HepG2 (cell line): ENCODE data around the gene BCL2L1. TPM values are rescaled to one million over a fixed set of nuclear protein-coding genes. Genes with fewer than 3 reads are reported as not detected.

ENCODE experiments used
- BCL6 ChIP-seq: IDR thresholded peaks from 2 replicates; pipeline ENCODE4 v1.6.1; 2016; ENCODE audit warnings: missing genetic modification reagents, missing compliant biosample characterization
- CC2D1A ChIP-seq: sonication (generic); formaldehyde crosslinking; IDR thresholded peaks from 2 replicates; pipeline ENCODE4 v1.8.1; 2023; ENCODE audit warnings: mild to moderate bottlenecking, missing genetic modification reagents
- FOSL1 ChIP-seq: sonication (generic); formaldehyde crosslinking; IDR thresholded peaks from 2 replicates; pipeline ENCODE4 v1.9.0; 2021; ENCODE audit warnings: missing genetic modification reagents, borderline replicate concordance
- FOXK1 ChIP-seq: sonication (generic); formaldehyde crosslinking; IDR thresholded peaks from 2 replicates; pipeline ENCODE4 v1.4.0; 2020; ENCODE audit warnings: low read depth, missing genetic modification reagents, borderline replicate concordance
- HNRNPL ChIP-seq: fragments of 200-400 bp; formaldehyde crosslinking; IDR thresholded peaks from 2 replicates; pipeline ENCODE4 v1.6.1; 2017; ENCODE audit warnings: mild to moderate bottlenecking, low read depth, low read length
- NFRKB ChIP-seq: fragments of 450-650 bp; IDR thresholded peaks from 2 replicates; pipeline ENCODE4 v1.6.1; 2017
- PHF21A ChIP-seq: sonication (generic); formaldehyde crosslinking; IDR thresholded peaks from 2 replicates; pipeline ENCODE4 v1.5.0; 2020; ENCODE audit warnings: mild to moderate bottlenecking, missing genetic modification reagents
- ZNF251 ChIP-seq: sonication (generic); formaldehyde crosslinking; IDR thresholded peaks from 2 replicates; pipeline ENCODE4 v1.9.0; 2021; ENCODE audit warnings: mild to moderate bottlenecking, missing genetic modification reagents
- ZNF484 ChIP-seq: sonication (generic); formaldehyde crosslinking; IDR thresholded peaks from 2 replicates; pipeline ENCODE4 v1.5.1; 2020; ENCODE audit warnings: mild to moderate bottlenecking, low read depth, missing genetic modification reagents, borderline replicate concordance
- ZNF83 ChIP-seq: sonication (generic); formaldehyde crosslinking; IDR thresholded peaks from 2 replicates; pipeline ENCODE4 v1.4.0; 2020; ENCODE audit warnings: missing genetic modification reagents, mild to moderate bottlenecking, borderline replicate concordance
- polyA plus RNA-seq, 8 experiments: library from polyadenylated mRNA; depleted of rRNA in 3 of 8; stranded (reverse) in 7 of 8; unstranded in 1 of 8; fragments of >200 nt; fragmentation: Illumina TruSeq in 4 of 8; extraction: Trizol in 4 of 8; gene quantifications; 2 replicates each; pipeline versions ENCODE4 v1.2.1 to v1.2.3, GENCODE V29; 2011 to 2016; ENCODE audit warnings: low read depth in 4 of 8, missing spikeins in 1 of 8, mixed read lengths in 1 of 8; ENCODE audit not compliant: insufficient read depth in 1 of 8
- total RNA-seq, 5 experiments: library from RNA; depleted of rRNA; stranded (reverse); fragments of >200 nt; fragmentation: Illumina TruSeq; extraction: Trizol; gene quantifications; 2 replicates each; pipeline ENCODE4 v1.2.3, GENCODE V29; 2016; ENCODE audit warnings: low read depth in 1 of 5
- TF ChIP-seq, protein P1 (sequence below): sonication (generic); formaldehyde crosslinking; IDR thresholded peaks from 2 replicates; pipeline ENCODE4 v1.4.0; 2020; ENCODE audit warnings: missing genetic modification reagents, borderline replicate concordance
- TF ChIP-seq, protein P2 (sequence below), 2 experiments: sonication (generic) in 1 of 2; formaldehyde crosslinking in 1 of 2; IDR thresholded peaks; 2 replicates each; pipeline versions ENCODE4 v1.4.0 to v1.6.1; 2018 to 2020; ENCODE audit warnings: missing genetic modification reagents in 2 of 2, borderline replicate concordance in 1 of 2, low read depth in 1 of 2, mild to moderate bottlenecking in 1 of 2, missing biosample characterization in 1 of 2
- TF ChIP-seq, protein P3 (sequence below): sonication (generic); formaldehyde crosslinking; IDR thresholded peaks from 2 replicates; pipeline ENCODE4 v1.8.0; 2023; ENCODE audit warnings: mild to moderate bottlenecking, missing genetic modification reagents
- TF ChIP-seq, protein P4 (sequence below): sonication (generic); formaldehyde crosslinking; IDR thresholded peaks from 2 replicates; pipeline ENCODE4 v1.4.0; 2020; ENCODE audit warnings: missing genetic modification reagents
- TF ChIP-seq, protein P5 (sequence below): IDR thresholded peaks from 2 replicates; pipeline ENCODE4 v1.6.1; 2016

BCL2L1 gene
- total and polyA plus RNA-seq, 2 of the 13 experiments (the other 11 are each of a cell fraction or from before 2014, with no cell fraction given) = 164 to 258 TPM

DNA sequence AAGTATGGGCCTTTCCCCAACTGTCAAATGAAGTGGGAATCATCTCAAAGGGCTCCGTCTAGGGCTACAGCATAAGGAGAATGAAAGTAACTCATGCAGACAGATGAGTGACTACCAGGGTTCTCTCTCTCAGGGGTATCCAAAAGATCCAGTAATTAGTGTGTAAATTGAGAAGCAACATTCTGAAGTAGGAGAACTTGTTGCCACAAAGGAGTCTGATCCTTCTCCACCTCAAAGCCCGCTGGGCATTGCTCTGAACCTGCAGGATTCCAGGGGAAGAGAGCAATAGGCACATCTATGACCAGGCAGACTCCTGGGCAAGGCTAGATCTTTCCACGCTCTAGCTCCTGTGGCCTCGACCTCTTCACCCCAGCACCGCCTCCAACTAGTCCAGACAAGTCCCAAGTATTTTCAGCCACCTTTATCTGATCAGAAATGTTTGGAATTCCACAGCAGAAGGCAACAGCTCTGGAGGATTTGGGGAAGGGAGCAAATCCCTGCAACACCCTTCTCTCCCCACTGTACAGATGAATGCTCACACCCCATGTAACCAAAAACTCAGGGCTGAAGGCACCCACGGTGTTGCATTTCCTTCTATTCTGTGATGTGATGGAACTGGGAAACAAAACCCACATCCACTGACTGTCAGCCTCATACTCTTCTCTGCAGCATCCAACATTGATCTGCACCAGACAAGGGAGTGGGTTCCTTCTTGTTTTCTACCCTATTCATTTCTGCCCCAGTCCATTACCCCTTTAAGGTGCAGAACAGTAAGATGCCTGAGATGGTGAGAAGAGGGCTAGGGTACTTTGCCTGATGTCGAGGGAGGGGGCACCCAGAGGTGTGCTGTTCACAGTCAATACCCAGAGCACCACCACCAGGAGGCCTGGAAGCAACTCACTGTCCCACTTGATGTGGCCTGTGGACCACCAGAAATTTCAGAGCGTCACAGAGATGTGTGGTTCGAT lies 44.0 kb downstream of the BCL2L1 start (continued):
- TF ChIP-seq, protein P1, sequence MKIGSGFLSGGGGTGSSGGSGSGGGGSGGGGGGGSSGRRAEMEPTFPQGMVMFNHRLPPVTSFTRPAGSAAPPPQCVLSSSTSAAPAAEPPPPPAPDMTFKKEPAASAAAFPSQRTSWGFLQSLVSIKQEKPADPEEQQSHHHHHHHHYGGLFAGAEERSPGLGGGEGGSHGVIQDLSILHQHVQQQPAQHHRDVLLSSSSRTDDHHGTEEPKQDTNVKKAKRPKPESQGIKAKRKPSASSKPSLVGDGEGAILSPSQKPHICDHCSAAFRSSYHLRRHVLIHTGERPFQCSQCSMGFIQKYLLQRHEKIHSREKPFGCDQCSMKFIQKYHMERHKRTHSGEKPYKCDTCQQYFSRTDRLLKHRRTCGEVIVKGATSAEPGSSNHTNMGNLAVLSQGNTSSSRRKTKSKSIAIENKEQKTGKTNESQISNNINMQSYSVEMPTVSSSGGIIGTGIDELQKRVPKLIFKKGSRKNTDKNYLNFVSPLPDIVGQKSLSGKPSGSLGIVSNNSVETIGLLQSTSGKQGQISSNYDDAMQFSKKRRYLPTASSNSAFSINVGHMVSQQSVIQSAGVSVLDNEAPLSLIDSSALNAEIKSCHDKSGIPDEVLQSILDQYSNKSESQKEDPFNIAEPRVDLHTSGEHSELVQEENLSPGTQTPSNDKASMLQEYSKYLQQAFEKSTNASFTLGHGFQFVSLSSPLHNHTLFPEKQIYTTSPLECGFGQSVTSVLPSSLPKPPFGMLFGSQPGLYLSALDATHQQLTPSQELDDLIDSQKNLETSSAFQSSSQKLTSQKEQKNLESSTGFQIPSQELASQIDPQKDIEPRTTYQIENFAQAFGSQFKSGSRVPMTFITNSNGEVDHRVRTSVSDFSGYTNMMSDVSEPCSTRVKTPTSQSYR (CRISPR knock-in tag) = peak; percentile 59; the same call in 1 of the 2 replicates
- TF ChIP-seq ZNF83 (CRISPR knock-in tag) = 0 out of 2 replicates have a peak, but pooled peaks have one; percentile 58
- TF ChIP-seq BCL6 (CRISPR knock-in tag) = peak; percentile 78
- no peak for TF ChIP-seq ZNF484 (CRISPR knock-in tag)
- TF ChIP-seq FOXK1 (CRISPR knock-in tag) = no peak
- TF ChIP-seq, protein P2, sequence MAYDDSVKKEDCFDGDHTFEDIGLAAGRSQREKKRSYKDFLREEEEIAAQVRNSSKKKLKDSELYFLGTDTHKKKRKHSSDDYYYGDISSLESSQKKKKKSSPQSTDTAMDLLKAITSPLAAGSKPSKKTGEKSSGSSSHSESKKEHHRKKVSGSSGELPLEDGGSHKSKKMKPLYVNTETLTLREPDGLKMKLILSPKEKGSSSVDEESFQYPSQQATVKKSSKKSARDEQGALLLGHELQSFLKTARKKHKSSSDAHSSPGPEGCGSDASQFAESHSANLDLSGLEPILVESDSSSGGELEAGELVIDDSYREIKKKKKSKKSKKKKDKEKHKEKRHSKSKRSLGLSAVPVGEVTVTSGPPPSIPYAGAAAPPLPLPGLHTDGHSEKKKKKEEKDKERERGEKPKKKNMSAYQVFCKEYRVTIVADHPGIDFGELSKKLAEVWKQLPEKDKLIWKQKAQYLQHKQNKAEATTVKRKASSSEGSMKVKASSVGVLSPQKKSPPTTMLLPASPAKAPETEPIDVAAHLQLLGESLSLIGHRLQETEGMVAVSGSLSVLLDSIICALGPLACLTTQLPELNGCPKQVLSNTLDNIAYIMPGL (CRISPR knock-in tag; IDR thresholded peaks at IDR 0.05; ENCODE audit: borderline replicate concordance in 1 of 2, low read depth in 1 of 2) = peak in 1 of 2 experiments; percentile 42; a peak in 1 of 4 replicates
- TF ChIP-seq HNRNPL = no peak
- TF ChIP-seq PHF21A = peak; percentile 70; the same call in 1 of the 2 replicates
- TF ChIP-seq, protein P3, sequence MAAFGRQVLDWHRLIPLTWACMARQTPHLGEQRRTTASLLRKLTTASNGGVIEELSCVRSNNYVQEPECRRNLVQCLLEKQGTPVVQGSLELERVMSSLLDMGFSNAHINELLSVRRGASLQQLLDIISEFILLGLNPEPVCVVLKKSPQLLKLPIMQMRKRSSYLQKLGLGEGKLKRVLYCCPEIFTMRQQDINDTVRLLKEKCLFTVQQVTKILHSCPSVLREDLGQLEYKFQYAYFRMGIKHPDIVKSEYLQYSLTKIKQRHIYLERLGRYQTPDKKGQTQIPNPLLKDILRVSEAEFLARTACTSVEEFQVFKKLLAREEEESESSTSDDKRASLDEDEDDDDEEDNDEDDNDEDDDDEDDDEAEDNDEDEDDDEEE = no peak
- TF ChIP-seq, protein P4, sequence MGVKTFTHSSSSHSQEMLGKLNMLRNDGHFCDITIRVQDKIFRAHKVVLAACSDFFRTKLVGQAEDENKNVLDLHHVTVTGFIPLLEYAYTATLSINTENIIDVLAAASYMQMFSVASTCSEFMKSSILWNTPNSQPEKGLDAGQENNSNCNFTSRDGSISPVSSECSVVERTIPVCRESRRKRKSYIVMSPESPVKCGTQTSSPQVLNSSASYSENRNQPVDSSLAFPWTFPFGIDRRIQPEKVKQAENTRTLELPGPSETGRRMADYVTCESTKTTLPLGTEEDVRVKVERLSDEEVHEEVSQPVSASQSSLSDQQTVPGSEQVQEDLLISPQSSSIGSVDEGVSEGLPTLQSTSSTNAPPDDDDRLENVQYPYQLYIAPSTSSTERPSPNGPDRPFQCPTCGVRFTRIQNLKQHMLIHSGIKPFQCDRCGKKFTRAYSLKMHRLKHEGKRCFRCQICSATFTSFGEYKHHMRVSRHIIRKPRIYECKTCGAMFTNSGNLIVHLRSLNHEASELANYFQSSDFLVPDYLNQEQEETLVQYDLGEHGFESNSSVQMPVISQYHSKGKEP (CRISPR knock-in tag) = no peak
- no peak for TF ChIP-seq FOSL1 (CRISPR knock-in tag)
- TF ChIP-seq ZNF251 (CRISPR knock-in tag) = no peak
- TF ChIP-seq, protein P5, sequence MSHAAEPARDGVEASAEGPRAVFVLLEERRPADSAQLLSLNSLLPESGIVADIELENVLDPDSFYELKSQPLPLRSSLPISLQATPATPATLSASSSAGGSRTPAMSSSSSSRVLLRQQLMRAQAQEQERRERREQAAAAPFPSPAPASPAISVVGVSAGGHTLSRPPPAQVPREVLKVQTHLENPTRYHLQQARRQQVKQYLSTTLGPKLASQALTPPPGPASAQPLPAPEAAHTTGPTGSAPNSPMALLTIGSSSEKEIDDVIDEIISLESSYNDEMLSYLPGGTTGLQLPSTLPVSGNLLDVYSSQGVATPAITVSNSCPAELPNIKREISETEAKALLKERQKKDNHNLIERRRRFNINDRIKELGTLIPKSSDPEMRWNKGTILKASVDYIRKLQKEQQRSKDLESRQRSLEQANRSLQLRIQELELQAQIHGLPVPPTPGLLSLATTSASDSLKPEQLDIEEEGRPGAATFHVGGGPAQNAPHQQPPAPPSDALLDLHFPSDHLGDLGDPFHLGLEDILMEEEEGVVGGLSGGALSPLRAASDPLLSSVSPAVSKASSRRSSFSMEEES (CRISPR knock-in tag) = no peak
- TF ChIP-seq CC2D1A (CRISPR knock-in tag) = no peak
- TF ChIP-seq NFRKB = no peak
